Stimulated activated CD8-positive, alpha-beta memory T cell treated with anti-CD3 and anti-CD28 coated beads, Interleukin-7, amount 100 ng/mL, for 48 hours (primary cell): Measurements from ENCODE around the gene TMEM208.

Experiments used
- DNase-seq, 2 donors: peaks; one replicate each; pipeline ENCODE4 v3.0.0-alpha.2; 2020; ENCODE audit warnings: low read depth in 1 of 2; ENCODE audit errors: extremely low read depth in 1 of 2

TMEM208 gene

GRCh38 chr16:67234180-67234597, 7.3 kb downstream of the TMEM208 start:
- DNase-seq = no peak

DNA sequence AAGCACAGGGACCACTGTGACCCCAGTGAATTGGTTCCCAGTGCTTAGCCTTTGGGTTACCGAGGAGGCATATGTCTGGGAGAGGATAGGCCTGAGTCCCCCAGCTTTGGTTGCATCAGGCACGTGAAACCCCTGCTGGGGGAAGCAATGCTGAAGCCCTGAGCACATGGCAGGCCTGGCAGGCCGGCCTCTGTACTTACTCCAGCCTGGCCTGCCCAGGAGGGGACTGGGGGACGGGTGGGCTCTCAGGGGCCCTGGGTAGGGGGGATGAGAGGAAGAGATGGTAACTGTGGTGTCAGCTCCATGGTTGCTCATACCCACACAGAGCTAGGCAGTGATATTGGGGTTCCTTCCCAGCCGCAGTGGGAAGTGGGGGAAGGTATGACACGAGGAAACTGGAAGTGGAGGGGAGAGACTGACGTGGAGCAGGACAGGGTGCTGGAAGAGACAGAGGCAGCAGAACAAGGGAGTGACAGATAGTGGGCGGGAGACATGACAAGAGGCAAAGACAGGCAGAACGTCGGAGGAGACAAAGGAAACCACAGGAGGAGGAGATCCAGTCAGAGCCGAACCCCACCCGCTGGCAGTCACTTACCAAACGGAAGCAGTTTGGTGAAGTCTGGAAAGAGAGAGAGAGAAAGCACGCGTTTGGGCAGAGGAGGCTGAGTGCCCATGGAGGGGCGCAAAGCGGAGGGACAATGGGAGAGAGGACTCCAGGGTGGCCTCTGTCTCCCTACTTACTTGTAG, 9.1 kb downstream of the TMEM208 start:
- no peak for DNase-seq

DNA sequence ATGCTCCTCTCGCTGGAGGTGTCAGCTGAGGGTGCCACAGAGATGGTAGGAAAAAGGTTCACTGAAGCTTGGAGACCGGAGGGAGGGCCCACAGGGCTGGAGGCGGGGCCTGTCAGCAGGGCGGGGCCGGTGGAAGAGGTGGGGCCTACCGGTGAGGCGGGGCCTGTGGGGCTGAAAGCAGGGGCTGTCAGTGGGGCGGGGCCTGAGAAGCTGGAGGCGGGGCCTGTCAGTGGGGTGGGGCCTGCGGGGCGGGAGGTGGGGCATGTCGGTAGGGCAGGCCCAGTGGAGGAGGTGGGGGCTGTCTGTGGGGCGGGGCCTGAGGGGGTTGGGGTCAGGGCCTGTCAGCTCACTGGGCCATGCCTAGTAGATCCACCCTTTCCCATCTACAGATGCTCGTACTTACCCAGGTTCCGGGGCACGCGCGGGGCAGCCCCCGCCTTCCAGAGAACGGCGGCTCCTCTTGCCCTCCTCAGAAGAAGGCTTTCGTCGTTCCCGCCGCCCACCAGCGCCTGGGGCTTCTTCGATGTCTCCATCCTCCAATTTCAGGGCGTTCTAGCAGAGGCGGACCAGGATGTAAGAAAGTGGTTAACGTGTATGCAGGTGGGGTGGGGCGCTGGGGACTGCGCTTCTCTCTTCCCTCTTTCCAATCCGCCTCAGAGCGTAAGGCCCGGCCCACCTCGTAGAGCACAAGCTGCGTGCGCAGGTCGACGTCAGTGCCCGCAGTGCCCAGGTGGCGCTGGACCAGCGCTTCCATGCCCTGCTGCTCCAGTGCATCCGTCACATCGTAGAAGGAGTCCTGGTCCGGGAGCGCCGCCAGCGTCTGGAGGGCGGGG, 9.8 kb downstream of the TMEM208 start:
- peak; percentile 67 to 74 for DNase-seq

DNA sequence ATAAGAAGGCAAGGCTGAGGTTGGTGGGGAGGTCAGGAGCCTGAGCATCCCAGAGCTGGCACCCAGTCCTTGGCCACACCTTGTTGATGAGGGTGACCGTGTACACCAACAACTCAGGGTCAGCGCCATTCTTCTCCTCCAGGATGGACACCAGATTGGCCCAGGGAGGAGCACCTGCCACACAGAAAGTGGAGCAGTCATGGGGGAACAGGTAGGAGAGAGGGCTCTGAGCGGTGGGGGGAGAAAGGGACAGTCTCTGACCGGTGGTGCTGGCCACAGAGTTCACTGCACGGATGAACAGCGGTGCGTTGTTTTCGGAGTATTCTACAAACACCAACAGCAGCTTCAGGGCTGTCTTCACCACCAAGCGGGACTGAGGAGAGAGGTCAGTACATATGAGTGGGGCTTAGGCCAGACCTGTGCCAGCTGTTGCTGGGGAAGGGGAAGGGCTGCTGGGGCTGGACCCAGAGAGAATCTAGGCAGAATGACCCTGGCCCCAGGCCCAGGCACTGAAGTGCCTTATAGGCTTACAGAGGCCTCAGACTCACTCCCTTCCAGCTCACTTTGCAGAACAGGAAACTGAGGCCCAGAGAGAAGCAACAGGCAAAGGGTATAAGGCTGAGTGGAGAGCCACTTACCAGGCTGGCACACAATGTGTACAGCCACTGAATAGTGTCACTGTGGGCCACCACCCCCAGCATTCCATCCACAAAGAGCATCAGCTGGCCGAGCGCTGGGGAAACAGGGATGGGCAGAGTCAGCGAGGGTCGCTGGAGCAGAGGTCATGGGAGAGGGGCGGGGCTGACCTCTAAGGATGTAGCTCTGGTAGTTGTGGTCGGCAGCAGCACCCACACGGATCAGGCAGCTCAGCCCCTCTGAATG, 10.7 kb downstream of the TMEM208 start:
- no peak for DNase-seq

DNA sequence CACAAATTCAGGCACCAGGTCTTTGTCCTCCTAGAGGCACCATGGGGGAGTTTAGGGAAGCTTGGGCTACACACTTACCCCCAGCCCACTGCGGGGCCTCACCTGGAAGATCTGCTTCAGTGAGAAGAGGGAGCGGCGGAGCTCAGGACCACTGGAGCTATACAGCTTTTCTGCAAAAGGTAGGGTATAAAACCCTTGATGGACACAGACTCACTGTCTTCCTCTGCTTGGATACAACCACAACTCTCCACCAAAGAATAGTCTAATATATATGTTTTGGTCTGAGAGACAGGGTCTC, 11.3 kb downstream of the TMEM208 start:
- DNase-seq = no peak

DNA sequence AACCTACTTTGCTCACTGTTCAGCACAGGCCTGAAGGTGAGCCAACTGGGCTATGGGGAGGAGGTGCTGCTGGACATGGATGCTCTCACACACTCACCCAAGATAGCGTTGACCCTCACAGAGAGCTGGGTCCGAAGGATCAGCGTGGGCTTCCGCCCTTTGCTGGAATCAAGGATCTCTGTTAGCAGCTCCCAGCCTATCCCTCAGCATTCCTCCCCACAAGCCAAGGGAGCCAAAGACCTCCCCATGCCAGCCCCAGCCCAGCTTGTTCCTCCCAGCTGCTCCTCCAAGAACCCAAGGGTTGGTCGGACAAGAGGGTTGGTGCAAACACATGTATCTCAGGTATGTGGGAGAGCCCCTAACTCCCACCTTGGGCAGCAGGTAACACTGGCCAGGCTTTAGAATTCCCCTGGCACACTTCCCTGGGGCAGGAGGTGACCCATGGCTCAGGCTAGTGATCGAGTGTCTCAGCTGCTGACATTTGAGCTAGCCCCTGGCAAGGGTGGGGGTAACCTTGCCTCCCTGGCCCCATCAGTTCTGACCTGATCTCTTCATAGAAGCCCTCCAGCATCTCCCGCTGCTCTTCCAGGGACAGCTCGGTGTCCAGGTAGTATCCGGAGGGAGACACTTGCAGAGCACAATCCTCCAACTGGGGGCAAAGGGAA, 12.0 kb downstream of the TMEM208 start:
- no peak for DNase-seq

DNA sequence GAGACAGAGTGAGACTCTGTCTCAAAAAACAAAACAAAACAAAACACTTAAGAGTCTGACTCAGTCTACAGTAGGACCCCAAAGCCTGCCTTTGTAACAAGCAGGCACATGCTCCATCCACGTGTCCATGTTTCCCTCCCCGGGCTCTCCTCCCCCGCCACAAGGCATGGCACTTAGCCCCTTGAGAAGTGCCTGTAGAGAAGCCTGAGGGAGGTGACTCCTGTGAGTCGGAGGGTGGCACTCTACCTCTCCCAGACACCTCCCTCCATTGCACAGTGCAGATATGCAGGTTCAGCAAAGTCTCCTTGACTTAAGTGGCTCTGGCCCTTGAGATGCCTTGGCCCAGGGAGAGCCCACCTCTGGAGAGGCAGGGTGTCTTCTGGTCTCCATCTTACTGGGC, 13.6 kb downstream of the TMEM208 start:
- DNase-seq = no peak

DNA sequence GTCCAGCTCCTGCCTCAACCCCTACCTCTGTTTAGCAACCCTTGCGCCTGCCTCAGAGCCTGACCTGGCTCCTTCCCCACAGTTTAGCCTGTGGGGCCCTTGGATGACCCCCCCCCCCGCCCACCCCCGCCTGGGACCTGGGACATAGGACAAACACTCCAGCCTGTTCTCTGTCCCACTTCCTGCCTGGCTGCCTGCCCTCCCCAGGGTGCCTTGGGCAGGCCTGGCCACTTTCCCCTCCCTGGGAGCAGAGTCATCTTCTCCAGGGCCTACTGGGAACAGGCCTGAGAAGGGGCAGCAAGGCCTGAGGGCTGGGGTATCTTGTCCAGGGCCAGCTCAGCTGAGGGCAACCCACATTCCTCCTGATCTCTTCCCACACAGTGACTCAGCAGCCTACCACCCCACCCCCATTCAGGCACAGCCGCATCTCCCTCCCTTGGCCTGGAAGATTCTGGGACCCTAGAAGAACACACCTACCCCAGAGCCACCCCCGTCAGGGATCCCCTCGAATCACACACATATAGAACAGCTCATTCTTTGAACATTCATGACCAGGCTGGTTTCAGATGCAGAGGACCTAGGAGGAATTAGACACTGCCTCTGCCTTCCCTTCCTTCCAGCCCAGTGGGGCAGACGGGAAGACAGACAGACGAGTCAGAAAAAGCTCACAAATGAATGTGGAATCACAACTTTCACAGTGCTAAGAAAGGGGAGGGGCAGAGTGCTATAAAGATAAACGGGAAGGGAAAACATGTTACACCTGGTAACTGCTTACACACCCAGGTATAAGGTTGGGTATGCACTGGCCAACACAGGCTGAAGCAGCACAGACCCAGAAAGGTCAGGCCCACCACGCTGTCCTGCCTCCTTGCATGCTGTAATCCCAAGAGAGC, 14.3 kb downstream of the TMEM208 start:
- DNase-seq = no peak

- no peak for DNase-seq
Observed at GRCh38 chr16:67242138-67242730, 15.3 kb downstream of the TMEM208 start.

GRCh38 chr16:67243481-67243880, 16.6 kb downstream of the TMEM208 start:
- no peak for DNase-seq

GRCh38 chr16:67244387-67245185, 17.7 kb downstream of the TMEM208 start:
- peak; percentile 70 to 90 for DNase-seq

DNA sequence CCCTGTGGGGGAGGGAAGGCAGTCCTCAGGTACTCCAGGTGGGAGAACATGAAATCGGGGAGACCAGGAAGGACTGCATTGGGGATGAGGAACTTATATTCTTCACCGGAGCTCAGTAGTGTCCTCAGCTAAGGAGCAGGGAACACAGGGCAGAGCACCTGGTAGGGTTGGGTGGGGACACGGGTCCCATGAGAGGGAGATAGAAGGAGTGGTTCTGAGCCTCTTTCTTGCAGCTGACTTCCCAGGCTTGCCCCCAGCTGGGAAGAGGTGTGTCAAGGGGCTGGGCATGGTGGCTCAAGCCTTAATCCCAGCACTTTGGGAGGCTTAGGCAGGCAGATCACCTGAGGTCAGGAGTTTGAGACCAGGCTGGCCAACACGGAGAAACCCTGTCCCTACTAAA, 18.3 kb downstream of the TMEM208 start:
- DNase-seq = no peak

GRCh38 chr16:67245674-67246080, 18.7 kb downstream of the TMEM208 start:
- DNase-seq = no peak

DNA sequence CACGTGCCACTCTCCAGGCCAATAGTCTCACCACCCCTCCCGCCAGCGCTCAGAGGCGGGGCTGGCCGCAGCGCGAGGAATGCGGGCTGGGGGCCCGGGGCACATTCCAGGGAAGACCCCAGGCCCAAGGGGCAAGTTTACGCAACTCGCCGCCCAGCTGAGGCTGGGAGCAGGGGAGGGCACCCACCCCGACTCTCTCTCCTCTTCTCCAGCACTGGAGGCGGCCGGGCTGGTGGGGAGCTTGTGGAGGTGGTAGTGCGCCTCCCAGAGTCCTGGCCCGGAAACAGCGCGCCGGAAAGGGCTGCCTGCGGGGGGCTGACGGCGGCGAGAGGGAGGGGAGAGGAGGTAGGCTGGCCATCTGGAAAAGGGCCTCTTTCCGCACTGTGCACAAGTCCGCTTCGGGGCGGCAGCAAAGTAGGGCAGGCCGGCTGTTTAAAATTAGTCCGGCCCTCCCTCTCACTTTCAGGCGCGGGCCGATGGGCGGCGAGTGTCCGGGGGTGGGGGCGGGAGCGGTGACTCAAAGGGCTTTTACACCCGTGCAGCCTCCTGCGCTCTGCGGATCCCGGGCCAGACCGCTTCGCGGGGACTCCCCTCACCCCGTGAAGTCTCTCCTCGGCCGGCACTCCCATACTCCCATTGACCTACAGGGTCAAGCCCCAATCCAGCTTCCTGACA, 19.3 kb downstream of the TMEM208 start:
- peak; percentile 49 to 50 for DNase-seq

DNA sequence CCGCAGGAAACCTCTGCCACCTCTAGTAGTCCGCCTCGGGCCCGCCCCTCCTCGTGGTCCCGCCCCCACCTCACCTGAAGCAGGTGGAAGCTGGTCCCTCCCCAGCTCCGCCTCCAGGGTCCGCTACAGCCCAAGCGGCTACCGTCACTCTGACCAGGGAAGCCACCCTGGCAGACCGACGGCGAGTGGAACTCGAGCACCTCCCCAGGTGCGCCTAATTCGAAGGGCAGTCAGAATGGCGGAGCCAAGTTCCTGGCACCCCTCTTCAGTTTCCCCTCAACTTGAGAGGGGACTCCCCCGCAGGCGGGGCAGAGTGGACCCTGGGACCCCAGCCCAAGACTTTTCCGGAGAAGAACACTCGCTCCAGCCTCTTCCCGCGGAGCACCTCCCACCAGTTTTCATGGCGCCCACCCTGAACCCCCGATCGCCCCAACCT, 19.8 kb downstream of the TMEM208 start:
- no peak for DNase-seq

DNA sequence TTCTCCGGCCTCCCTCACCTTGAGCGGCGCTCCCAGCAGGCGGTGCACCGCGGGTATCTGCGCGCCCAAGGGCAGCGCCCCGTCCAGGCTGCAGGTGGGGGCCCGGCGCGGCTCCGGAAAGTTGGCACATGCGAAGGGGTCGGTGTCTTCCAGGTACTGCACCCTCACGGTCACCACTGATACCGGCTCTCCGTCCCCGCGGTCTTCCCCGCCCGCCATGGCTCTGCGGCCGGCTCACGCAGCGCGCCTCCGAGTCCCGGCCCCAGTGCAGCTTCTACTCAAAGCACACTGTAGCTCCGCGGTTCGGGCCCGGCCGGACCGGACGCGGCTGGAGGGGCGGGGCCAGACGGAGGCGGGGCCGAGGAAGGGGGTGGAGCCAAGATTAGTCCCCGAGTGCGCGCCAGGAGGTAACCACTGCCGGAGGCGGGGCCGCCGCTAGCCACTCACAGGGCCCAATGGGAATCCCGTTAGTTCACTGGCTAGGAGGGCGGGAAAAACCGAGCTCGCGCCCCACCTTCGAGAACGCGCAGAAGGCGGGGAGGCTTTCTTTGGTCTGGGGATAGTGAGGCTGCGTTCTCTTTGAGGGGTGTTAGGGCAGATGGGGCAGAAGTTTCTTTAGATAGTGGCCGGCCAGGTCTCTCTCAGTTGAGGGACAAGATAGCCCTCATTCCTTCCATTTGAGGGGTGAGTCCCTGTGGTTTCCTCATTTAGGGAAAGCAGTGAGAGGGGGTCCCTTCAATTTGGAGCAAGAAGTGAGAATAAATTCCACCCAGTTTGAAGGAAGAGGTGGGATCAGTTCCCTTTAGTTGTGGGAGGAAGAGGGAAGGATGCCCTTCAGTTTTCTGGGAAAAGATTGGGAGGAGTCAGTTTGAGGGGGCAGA, 20.5 kb downstream of the TMEM208 start, which contains the start of gene FHOD1:
Gene FHOD1, minus strand, starts transcription at position 290 of the 881 bp plus-strand sequence. Its CDS starts 71 bp downstream, at position 219.
- DNase-seq = peak; percentile 96 to 99

DNA sequence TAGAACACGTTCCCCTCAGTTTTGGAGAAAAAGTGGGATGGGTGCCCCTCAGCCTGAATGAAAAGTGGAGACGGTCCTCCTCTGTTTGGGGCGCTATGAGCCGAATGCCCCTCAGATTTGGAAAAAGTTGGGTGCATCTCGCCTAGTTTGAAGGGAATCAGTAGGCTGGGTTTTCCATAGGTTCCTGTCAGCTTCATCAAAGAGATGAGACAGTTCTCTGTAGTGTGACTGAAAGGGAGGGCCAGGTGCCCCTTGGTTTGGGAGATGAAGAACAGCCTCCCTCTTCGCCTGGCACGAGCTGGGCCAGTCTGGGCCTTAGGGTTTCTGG, 21.1 kb downstream of the TMEM208 start:
- DNase-seq = no peak
